WTC11 (cell line): ENCODE results near the gene SCN8A.

Source experiments
- CTCF ChIP-seq: fragments of 200-600 bp; IDR thresholded peaks from 2 replicates; pipeline ENCODE4 v1.8.0; 2022; ENCODE audit warnings: antibody characterized with exemption
- NFYB ChIP-seq: sonication (generic); formaldehyde crosslinking; conservative IDR thresholded peaks from 2 replicates; pipeline ENCODE4 v1.8.0; 2022; ENCODE audit warnings: low read depth, missing genetic modification reagents
- SP1 ChIP-seq: sonication (generic); formaldehyde crosslinking; conservative IDR thresholded peaks from 2 replicates; pipeline ENCODE4 v1.8.1; 2022; ENCODE audit warnings: missing genetic modification reagents

GRCh38 chr12:51589557-51590176 lies 1.4 kb upstream of the SCN8A start:
- TF ChIP-seq CTCF (no peak), NFYB (CRISPR knock-in tag) (no peak), SP1 (no peak)
